HepG2 (cell line): ENCODE results near the gene GLO1. TPM values are rescaled to one million over a fixed set of nuclear protein-coding genes. Genes with fewer than 3 reads are reported as not detected.

Experiments
- CBFB ChIP-seq: sonication (generic); formaldehyde crosslinking; IDR thresholded peaks from 2 replicates; pipeline ENCODE4 v1.4.0; 2020; ENCODE audit warnings: missing genetic modification reagents
- FOXK1 ChIP-seq: sonication (generic); formaldehyde crosslinking; IDR thresholded peaks from 2 replicates; pipeline ENCODE4 v1.4.0; 2020; ENCODE audit warnings: low read depth, missing genetic modification reagents, borderline replicate concordance
- GATAD2A ChIP-seq: IDR thresholded peaks from 2 replicates; pipeline ENCODE4 v1.6.1; 2016
- HDAC6 ChIP-seq: fragments of 200-600 bp; sonication (generic); IDR thresholded peaks from 2 replicates; pipeline ENCODE4 v1.7.0; 2017; ENCODE audit warnings: mild to moderate bottlenecking, antibody characterized with exemption, low read length, low read depth
- RBAK ChIP-seq: sonication (generic); formaldehyde crosslinking; IDR thresholded peaks from 2 replicates; pipeline ENCODE4 v1.5.1; 2020; ENCODE audit warnings: mild to moderate bottlenecking, missing genetic modification reagents
- RXRA ChIP-seq: sonication (generic); formaldehyde crosslinking; IDR thresholded peaks from 2 replicates; pipeline ENCODE4 v1.5.1; 2020; ENCODE audit warnings: missing genetic modification reagents
- ZKSCAN8 ChIP-seq: IDR thresholded peaks from 2 replicates; pipeline ENCODE4 v1.6.1; 2016; ENCODE audit warnings: borderline replicate concordance, missing genetic modification reagents, missing compliant biosample characterization
- ZNF136 ChIP-seq: sonication (generic); formaldehyde crosslinking; IDR thresholded peaks from 2 replicates; pipeline ENCODE4 v1.8.1; 2022; ENCODE audit warnings: low read depth, mild to moderate bottlenecking, moderate library complexity, missing genetic modification reagents
- ZNF432 ChIP-seq: sonication (generic); formaldehyde crosslinking; IDR thresholded peaks from 2 replicates; pipeline ENCODE4 v1.5.0; 2020; ENCODE audit warnings: missing genetic modification reagents, mild to moderate bottlenecking, borderline replicate concordance
- ZNF451 ChIP-seq: sonication (generic); formaldehyde crosslinking; IDR thresholded peaks from 2 replicates; pipeline ENCODE4 v1.5.0; 2020; ENCODE audit warnings: mild to moderate bottlenecking, missing genetic modification reagents
- polyA plus RNA-seq, 8 experiments: library from polyadenylated mRNA; depleted of rRNA in 3 of 8; stranded (reverse) in 7 of 8; unstranded in 1 of 8; fragments of >200 nt; fragmentation: Illumina TruSeq in 4 of 8; extraction: Trizol in 4 of 8; gene quantifications; 2 replicates each; pipeline versions ENCODE4 v1.2.1 to v1.2.3, GENCODE V29; 2011 to 2016; ENCODE audit warnings: low read depth in 4 of 8, missing spikeins in 1 of 8, mixed read lengths in 1 of 8; ENCODE audit not compliant: insufficient read depth in 1 of 8
- total RNA-seq, 5 experiments: library from RNA; depleted of rRNA; stranded (reverse); fragments of >200 nt; fragmentation: Illumina TruSeq; extraction: Trizol; gene quantifications; 2 replicates each; pipeline ENCODE4 v1.2.3, GENCODE V29; 2016; ENCODE audit warnings: low read depth in 1 of 5
- TF ChIP-seq, protein P1 (sequence below): sonication (generic); formaldehyde crosslinking; IDR thresholded peaks from 2 replicates; pipeline ENCODE4 v1.5.0; 2020; ENCODE audit warnings: missing genetic modification reagents
- TF ChIP-seq, protein P2 (sequence below), 2 experiments: sonication (generic) in 1 of 2; formaldehyde crosslinking in 1 of 2; IDR thresholded peaks; 2 replicates each; pipeline versions ENCODE4 v1.4.0 to v1.6.1; 2018 to 2020; ENCODE audit warnings: missing genetic modification reagents in 2 of 2, borderline replicate concordance in 1 of 2, low read depth in 1 of 2, mild to moderate bottlenecking in 1 of 2, missing biosample characterization in 1 of 2
- TF ChIP-seq, protein P3 (sequence below): sonication (generic); formaldehyde crosslinking; IDR thresholded peaks from 2 replicates; pipeline ENCODE4 v1.9.0; 2021; ENCODE audit warnings: missing genetic modification reagents, borderline replicate concordance
- TF ChIP-seq, protein P4 (sequence below): sonication (generic); formaldehyde crosslinking; IDR thresholded peaks from 2 replicates; pipeline ENCODE4 v1.4.0; 2020; ENCODE audit warnings: missing genetic modification reagents; ENCODE audit errors: not compliant biosample characterization
- TF ChIP-seq, protein P5 (sequence below): sonication (generic); formaldehyde crosslinking; IDR thresholded peaks from 2 replicates; pipeline ENCODE4 v1.4.0; 2020; ENCODE audit warnings: missing genetic modification reagents
- TF ChIP-seq, protein P6 (sequence below): sonication (generic); formaldehyde crosslinking; IDR thresholded peaks from 2 replicates; pipeline ENCODE4 v1.9.0; 2022; ENCODE audit warnings: low read depth, missing genetic modification reagents

Gene GLO1
- total and polyA plus RNA-seq, 2 of the 13 experiments (the other 11 are each of a cell fraction or from before 2014, with no cell fraction given) = 77.1 to 177 TPM

DNA sequence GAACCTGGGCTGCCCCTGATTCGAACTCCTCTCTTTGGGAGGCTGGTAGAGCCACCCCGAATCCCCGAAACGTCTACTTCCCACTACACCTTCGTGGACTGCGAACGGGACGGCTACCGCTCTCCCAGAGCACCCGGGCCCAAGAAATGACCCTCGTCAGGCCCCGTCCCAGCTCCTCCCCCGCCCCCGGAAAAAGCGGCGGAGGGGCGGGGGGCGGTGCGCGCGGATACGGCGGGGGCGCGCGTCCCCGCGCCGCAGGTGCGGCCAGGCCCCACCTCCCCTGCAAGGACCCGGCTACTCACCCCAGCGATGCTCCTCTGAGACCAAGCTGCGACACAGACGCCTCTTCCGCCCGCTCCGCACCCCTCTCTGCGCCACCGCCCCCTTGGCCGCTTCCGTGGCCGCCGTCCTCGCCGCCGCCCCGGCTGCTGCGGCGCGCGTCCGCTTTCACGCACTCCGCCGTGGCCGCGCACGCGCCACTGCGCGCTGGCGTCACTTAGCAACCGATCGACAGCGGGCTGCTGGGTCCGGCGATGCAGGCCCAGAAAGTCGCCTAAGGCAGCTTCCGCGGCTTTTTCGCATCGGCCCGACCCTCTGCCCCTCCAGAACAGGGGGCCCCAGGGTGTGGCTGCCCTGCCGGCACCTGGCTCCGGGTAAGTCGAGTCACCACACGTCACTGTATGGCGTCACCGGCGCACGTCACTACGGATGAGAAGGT is 63.3 kb downstream of the GLO1 start, which contains the start of gene BTBD9 (continued):
- TF ChIP-seq, protein P1, sequence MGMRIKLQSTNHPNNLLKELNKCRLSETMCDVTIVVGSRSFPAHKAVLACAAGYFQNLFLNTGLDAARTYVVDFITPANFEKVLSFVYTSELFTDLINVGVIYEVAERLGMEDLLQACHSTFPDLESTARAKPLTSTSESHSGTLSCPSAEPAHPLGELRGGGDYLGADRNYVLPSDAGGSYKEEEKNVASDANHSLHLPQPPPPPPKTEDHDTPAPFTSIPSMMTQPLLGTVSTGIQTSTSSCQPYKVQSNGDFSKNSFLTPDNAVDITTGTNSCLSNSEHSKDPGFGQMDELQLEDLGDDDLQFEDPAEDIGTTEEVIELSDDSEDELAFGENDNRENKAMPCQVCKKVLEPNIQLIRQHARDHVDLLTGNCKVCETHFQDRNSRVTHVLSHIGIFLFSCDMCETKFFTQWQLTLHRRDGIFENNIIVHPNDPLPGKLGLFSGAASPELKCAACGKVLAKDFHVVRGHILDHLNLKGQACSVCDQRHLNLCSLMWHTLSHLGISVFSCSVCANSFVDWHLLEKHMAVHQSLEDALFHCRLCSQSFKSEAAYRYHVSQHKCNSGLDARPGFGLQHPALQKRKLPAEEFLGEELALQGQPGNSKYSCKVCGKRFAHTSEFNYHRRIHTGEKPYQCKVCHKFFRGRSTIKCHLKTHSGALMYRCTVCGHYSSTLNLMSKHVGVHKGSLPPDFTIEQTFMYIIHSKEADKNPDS (CRISPR knock-in tag) = 0 out of 2 replicates have a peak, but pooled peaks have one; percentile 17
- no peak for TF ChIP-seq RBAK (CRISPR knock-in tag)
- no peak for TF ChIP-seq FOXK1
- no peak; the same call in 1 of the 2 replicates for TF ChIP-seq CBFB (CRISPR knock-in tag)
- TF ChIP-seq GATAD2A = no peak
- no peak for TF ChIP-seq HDAC6
- TF ChIP-seq ZNF432 (CRISPR knock-in tag) = no peak
- TF ChIP-seq, protein P2, sequence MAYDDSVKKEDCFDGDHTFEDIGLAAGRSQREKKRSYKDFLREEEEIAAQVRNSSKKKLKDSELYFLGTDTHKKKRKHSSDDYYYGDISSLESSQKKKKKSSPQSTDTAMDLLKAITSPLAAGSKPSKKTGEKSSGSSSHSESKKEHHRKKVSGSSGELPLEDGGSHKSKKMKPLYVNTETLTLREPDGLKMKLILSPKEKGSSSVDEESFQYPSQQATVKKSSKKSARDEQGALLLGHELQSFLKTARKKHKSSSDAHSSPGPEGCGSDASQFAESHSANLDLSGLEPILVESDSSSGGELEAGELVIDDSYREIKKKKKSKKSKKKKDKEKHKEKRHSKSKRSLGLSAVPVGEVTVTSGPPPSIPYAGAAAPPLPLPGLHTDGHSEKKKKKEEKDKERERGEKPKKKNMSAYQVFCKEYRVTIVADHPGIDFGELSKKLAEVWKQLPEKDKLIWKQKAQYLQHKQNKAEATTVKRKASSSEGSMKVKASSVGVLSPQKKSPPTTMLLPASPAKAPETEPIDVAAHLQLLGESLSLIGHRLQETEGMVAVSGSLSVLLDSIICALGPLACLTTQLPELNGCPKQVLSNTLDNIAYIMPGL (CRISPR knock-in tag; IDR thresholded peaks at IDR 0.05; ENCODE audit: borderline replicate concordance in 1 of 2, low read depth in 1 of 2) = peak; percentile 46 to 60
- no peak for TF ChIP-seq ZNF136
- TF ChIP-seq, protein P3, sequence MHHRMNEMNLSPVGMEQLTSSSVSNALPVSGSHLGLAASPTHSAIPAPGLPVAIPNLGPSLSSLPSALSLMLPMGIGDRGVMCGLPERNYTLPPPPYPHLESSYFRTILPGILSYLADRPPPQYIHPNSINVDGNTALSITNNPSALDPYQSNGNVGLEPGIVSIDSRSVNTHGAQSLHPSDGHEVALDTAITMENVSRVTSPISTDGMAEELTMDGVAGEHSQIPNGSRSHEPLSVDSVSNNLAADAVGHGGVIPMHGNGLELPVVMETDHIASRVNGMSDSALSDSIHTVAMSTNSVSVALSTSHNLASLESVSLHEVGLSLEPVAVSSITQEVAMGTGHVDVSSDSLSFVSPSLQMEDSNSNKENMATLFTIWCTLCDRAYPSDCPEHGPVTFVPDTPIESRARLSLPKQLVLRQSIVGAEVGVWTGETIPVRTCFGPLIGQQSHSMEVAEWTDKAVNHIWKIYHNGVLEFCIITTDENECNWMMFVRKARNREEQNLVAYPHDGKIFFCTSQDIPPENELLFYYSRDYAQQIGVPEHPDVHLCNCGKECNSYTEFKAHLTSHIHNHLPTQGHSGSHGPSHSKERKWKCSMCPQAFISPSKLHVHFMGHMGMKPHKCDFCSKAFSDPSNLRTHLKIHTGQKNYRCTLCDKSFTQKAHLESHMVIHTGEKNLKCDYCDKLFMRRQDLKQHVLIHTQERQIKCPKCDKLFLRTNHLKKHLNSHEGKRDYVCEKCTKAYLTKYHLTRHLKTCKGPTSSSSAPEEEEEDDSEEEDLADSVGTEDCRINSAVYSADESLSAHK (CRISPR knock-in tag) = no peak
- TF ChIP-seq, protein P4, sequence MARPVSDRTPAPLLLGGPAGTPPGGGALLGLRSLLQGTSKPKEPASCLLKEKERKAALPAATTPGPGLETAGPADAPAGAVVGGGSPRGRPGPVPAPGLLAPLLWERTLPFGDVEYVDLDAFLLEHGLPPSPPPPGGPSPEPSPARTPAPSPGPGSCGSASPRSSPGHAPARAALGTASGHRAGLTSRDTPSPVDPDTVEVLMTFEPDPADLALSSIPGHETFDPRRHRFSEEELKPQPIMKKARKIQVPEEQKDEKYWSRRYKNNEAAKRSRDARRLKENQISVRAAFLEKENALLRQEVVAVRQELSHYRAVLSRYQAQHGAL (CRISPR knock-in tag) = no peak
- TF ChIP-seq, protein P5, sequence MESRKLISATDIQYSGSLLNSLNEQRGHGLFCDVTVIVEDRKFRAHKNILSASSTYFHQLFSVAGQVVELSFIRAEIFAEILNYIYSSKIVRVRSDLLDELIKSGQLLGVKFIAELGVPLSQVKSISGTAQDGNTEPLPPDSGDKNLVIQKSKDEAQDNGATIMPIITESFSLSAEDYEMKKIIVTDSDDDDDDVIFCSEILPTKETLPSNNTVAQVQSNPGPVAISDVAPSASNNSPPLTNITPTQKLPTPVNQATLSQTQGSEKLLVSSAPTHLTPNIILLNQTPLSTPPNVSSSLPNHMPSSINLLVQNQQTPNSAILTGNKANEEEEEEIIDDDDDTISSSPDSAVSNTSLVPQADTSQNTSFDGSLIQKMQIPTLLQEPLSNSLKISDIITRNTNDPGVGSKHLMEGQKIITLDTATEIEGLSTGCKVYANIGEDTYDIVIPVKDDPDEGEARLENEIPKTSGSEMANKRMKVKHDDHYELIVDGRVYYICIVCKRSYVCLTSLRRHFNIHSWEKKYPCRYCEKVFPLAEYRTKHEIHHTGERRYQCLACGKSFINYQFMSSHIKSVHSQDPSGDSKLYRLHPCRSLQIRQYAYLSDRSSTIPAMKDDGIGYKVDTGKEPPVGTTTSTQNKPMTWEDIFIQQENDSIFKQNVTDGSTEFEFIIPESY (CRISPR knock-in tag) = no peak
- TF ChIP-seq RXRA = no peak; the same call in 1 of the 2 replicates
- 0 out of 2 replicates have a peak, but pooled peaks have one; percentile 47 for TF ChIP-seq ZNF451 (CRISPR knock-in tag)
- TF ChIP-seq, protein P6, sequence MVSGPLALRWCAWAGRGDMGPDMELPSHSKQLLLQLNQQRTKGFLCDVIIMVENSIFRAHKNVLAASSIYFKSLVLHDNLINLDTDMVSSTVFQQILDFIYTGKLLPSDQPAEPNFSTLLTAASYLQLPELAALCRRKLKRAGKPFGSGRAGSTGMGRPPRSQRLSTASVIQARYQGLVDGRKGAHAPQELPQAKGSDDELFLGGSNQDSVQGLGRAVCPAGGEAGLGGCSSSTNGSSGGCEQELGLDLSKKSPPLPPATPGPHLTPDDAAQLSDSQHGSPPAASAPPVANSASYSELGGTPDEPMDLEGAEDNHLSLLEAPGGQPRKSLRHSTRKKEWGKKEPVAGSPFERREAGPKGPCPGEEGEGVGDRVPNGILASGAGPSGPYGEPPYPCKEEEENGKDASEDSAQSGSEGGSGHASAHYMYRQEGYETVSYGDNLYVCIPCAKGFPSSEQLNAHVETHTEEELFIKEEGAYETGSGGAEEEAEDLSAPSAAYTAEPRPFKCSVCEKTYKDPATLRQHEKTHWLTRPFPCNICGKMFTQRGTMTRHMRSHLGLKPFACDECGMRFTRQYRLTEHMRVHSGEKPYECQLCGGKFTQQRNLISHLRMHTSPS (CRISPR knock-in tag) = no peak; the same call in 1 of the 2 replicates
- TF ChIP-seq ZKSCAN8 (CRISPR knock-in tag) = no peak
